MM.1S (cell line): ENCODE measurements around the gene INSRR.

Experiments
- EZH2phosphoT487 ChIP-seq: fragments of 300-600 bp; sonication (generic); IDR thresholded peaks from 2 replicates; pipeline ENCODE4 v1.6.1; 2018; ENCODE audit warnings: antibody characterized with exemption, low read length
- TF ChIP-seq, protein P1 (sequence below): fragments of 300-600 bp; sonication (generic); IDR thresholded peaks from 2 replicates; pipeline ENCODE4 v1.5.1; 2016; ENCODE audit warnings: antibody characterized with exemption, low read length, mixed read lengths

DNA sequence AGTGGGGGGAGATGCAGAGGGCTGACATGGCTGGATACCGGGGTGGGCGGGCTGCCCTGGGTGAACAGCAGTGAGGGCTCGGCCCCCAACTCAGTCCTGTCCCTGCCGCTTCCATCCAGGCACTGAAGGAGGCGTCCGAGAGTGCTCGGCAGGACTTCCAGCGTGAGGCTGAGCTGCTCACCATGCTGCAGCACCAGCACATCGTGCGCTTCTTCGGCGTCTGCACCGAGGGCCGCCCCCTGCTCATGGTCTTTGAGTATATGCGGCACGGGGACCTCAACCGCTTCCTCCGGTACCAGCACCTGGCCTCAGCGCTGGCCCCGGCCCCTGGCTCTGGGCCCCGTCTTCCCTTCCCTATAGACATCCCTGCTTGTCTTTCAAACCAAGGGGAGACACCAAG, 17.4 kb upstream of the INSRR start:
- TF ChIP-seq, protein P1, sequence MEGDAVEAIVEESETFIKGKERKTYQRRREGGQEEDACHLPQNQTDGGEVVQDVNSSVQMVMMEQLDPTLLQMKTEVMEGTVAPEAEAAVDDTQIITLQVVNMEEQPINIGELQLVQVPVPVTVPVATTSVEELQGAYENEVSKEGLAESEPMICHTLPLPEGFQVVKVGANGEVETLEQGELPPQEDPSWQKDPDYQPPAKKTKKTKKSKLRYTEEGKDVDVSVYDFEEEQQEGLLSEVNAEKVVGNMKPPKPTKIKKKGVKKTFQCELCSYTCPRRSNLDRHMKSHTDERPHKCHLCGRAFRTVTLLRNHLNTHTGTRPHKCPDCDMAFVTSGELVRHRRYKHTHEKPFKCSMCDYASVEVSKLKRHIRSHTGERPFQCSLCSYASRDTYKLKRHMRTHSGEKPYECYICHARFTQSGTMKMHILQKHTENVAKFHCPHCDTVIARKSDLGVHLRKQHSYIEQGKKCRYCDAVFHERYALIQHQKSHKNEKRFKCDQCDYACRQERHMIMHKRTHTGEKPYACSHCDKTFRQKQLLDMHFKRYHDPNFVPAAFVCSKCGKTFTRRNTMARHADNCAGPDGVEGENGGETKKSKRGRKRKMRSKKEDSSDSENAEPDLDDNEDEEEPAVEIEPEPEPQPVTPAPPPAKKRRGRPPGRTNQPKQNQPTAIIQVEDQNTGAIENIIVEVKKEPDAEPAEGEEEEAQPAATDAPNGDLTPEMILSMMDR, result no peak
- TF ChIP-seq EZH2phosphoT487, result no peak
